Mucosa of stomach (tissue), 1 donor: Measurements from ENCODE around the gene MSLN.

Experiments used
- H3K27me3 ChIP-seq: one replicate; pipeline ENCODE4 v1.7.0; 2013; ENCODE audit warnings: mild to moderate bottlenecking, low read length; ENCODE audit not compliant: control insufficient read depth, insufficient read depth
- H3K36me3 ChIP-seq: one replicate; pipeline ENCODE4 v1.7.0; 2013; ENCODE audit warnings: low read length; ENCODE audit not compliant: control insufficient read depth, insufficient read depth
- H3K4me1 ChIP-seq: one replicate; pipeline ENCODE4 v1.7.0; 2013; ENCODE audit warnings: mild to moderate bottlenecking, low read length; ENCODE audit not compliant: control insufficient read depth, insufficient read depth
- H3K4me3 ChIP-seq: one replicate; pipeline ENCODE4 v1.7.0; 2013; ENCODE audit warnings: low read length
- H3K9ac ChIP-seq: one replicate; pipeline ENCODE4 v1.7.0; 2013; ENCODE audit warnings: mild to moderate bottlenecking, low read length, moderate library complexity
- H3K9me3 ChIP-seq: one replicate; pipeline ENCODE4 v1.7.0; 2013; ENCODE audit warnings: mild to moderate bottlenecking, low read length, moderate library complexity; ENCODE audit not compliant: control insufficient read depth
- donor health status: Pancreatic carcinoma.

MSLN gene

GRCh38 chr16:804193-805048 lies 43.9 kb downstream of the MSLN start:
- Histone ChIP-seq H3K9me3 (no peaks in the 10 kb centered on the region), H3K36me3 (no peaks in the 10 kb centered on the region), H3K27me3 (peaks cover 54% of the 10 kb centered on the region), H3K4me1 (peaks cover 10% of the 10 kb centered on the region), H3K9ac (no peak overlapping the region), H3K4me3 (no peak overlapping the region)

GRCh38 chr16:805474-805873 lies 44.9 kb downstream of the MSLN start:
- no peaks in the 10 kb centered on the region for H3K9me3 ChIP-seq
- peaks cover 45% of the 10 kb centered on the region for H3K27me3 ChIP-seq
- H3K36me3 ChIP-seq, result no peaks in the 10 kb centered on the region
- H3K4me1 ChIP-seq, result peaks cover 10% of the 10 kb centered on the region
- no peak overlapping the region for H3K4me3 ChIP-seq
- no peak overlapping the region for H3K9ac ChIP-seq

DNA sequence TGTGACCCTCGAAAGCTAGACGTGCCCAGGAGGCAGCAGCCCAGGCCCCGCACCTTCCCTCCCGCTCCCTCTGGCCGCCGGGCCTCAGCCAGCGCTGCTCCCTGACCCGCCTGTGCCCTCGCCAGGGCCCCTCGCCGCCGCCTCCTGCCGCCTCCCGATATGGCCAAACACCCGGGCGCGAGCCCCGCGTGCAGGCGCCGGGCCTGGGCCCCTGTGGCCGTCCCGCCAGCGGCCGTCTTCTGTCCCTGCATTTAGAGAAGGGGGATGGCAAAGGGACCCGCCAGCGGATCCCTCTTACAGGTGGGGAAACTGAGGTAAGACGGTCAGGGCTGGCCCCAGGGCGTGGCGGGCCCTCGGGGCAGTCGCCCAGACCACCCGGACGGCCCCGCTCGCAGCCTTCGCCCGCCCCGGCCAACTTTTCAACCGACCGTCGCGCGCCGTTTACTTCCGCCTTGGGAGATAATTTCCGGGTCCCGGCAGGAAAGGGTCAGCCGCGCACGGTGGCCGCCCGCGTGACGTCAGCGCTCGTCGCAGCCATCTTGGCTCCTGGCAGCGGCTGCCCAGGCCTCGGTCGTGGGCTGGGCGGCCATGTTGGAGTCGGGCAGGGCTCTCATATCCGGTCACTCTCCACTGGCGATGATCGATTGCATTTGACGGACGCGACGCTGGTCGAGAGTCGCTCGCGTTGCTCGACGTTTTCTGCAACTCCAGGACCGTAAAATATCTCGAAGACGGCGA lies 47.0 kb downstream of the MSLN start:
- Histone ChIP-seq H3K36me3 (no peaks in the 10 kb centered on the region), H3K9ac (peak overlapping the region; percentile 86), H3K4me3 (peak overlapping the region; percentile 60), H3K9me3 (no peaks in the 10 kb centered on the region), H3K4me1 (peaks cover 10% of the 10 kb centered on the region), H3K27me3 (peaks cover 30% of the 10 kb centered on the region)

DNA sequence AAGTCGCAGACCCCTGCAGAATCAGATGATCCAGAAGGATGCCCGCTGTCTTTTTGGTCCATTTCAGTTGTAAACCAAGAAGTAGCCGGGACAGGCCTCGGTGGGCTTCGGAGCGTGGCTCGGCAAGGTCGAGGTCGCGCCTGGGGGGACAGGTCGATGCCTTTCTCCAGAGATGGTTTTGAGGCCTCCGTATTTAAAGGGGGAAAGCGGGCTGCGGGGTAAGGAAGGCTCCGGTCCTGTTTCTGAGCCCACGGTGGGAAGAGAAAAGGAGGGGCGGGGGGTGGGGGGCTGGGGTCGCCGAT lies 47.5 kb downstream of the MSLN start:
- Histone ChIP-seq H3K9ac (peak overlapping the region; percentile 86), H3K9me3 (no peaks in the 10 kb centered on the region), H3K4me1 (peaks cover 10% of the 10 kb centered on the region), H3K27me3 (peaks cover 30% of the 10 kb centered on the region), H3K36me3 (no peaks in the 10 kb centered on the region), H3K4me3 (peak overlapping the region; percentile 60)

DNA sequence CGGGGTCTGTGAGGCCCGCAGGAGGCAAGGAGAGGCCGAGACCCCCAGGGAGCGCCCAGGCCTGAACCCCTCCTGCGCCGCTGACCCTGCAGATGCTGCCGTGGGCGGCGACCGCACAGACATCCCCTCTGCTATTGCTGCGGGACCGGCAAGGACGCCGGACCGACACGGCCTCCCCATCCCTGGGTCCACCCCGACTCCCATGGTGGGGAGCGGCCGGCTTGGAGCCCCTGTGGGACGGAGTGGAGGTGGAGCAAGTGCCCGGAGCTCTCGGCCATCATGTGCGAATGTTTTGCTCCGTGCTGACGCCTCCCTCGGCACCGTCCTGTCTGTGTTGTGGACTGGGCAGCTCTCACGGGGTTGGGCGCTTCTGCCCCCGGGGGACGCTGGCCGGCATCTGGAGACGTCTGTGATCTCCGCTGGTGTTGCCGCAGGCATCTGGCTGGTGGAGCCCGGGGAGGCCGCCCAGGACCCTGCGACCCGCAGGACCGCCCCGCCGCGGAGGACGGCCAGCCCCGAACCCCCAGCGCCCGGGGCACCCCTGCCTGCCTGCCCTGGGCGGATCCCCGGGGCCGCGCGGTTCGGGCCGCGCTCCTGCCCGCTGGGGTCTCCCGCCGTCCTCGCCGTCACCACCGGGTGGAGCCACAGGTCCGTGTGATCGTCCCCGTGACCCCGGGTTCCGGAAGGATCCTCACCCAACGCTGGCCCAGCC lies 52.8 kb downstream of the MSLN start:
- no peak overlapping the region for H3K9ac ChIP-seq
- no peak overlapping the region for H3K4me3 ChIP-seq
- H3K4me1 ChIP-seq, result peaks cover 5% of the 10 kb centered on the region
- H3K9me3 ChIP-seq, result no peaks in the 10 kb centered on the region
- peaks cover 28% of the 10 kb centered on the region for H3K27me3 ChIP-seq
- H3K36me3 ChIP-seq, result no peaks in the 10 kb centered on the region

DNA sequence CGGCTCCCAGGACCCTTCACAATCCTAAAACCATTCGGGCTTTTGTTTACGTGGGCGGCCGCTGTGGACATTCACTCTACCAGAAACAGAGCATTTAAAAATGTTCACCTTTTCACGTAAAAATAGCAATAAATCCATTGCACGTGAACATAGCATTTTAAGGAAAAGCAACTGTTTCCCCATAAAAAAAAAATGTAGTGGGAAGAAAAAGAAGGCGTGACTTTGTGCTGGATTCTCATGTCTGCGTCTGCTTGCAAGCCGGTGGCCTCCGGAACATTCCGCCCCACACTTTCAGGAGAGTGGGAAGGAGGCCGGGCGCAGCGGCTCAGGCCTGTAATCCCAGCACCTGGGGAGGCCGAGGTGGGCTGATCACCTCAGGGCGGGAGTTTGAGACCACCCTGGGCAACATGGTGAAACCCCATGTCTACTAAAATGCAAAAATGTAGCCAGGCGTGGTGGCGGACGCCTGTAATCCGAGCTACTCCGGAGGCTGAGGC lies 53.4 kb downstream of the MSLN start:
- H3K4me1 ChIP-seq, result no peaks in the 10 kb centered on the region
- H3K27me3 ChIP-seq, result peaks cover 28% of the 10 kb centered on the region
- H3K36me3 ChIP-seq, result no peaks in the 10 kb centered on the region
- H3K9me3 ChIP-seq, result no peaks in the 10 kb centered on the region
- no peak overlapping the region for H3K4me3 ChIP-seq
- H3K9ac ChIP-seq, result no peak overlapping the region

- Histone ChIP-seq H3K9me3 (no peaks in the 10 kb centered on the region), H3K4me1 (no peaks in the 10 kb centered on the region), H3K9ac (no peak overlapping the region), H3K27me3 (peaks cover 28% of the 10 kb centered on the region), H3K36me3 (no peaks in the 10 kb centered on the region), H3K4me3 (no peak overlapping the region)
These were observed 54.4 kb downstream of the MSLN start for GRCh38 chr16:814974-815373.

DNA sequence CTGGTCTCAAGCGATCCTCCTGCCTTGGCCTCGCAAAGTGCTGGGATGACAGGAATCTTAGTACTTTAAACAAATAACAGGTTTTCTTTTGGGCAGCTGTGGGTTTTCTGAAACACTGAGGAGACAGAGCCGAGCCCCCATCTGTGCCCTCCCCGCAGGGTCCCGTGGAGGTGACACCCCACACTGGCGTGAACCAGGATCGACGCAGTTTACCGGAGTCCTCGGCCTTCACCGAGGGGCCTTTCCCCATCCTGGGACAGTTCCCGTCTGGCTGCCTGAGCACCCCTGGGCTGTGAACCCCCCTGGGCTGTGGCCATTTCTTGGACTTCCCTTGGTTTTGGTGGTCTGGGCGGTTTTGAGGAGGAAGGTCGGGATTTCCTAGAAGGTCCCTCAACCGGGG lies 55.3 kb downstream of the MSLN start:
- Histone ChIP-seq H3K36me3 (no peaks in the 10 kb centered on the region), H3K27me3 (peaks cover 30% of the 10 kb centered on the region), H3K4me3 (no peak overlapping the region)

GRCh38 chr16:817001-817906 lies 56.7 kb downstream of the MSLN start:
- Histone ChIP-seq H3K36me3 (no peaks in the 10 kb centered on the region), H3K4me3 (no peak overlapping the region), H3K9ac (no peak overlapping the region), H3K9me3 (no peaks in the 10 kb centered on the region), H3K27me3 (peaks cover 27% of the 10 kb centered on the region), H3K4me1 (no peaks in the 10 kb centered on the region)

More for the DNA sequence above, 55.3 kb downstream of the MSLN start:
- H3K9me3 ChIP-seq, result no peaks in the 10 kb centered on the region
- H3K9ac ChIP-seq, result no peak overlapping the region
- H3K4me1 ChIP-seq, result no peaks in the 10 kb centered on the region

GRCh38 chr16:818132-818531 lies 57.6 kb downstream of the MSLN start:
- no peaks in the 10 kb centered on the region for H3K9me3 ChIP-seq
- H3K27me3 ChIP-seq, result peaks cover 21% of the 10 kb centered on the region
- H3K4me1 ChIP-seq, result no peaks in the 10 kb centered on the region
- H3K4me3 ChIP-seq, result no peak overlapping the region
- H3K9ac ChIP-seq, result no peak overlapping the region
- no peaks in the 10 kb centered on the region for H3K36me3 ChIP-seq
